HepG2 (cell line): ENCODE results near the gene COPS6. TPM values are rescaled to one million over a fixed set of nuclear protein-coding genes. Genes with fewer than 3 reads are reported as not detected.

Source experiments
- BCL6 ChIP-seq: IDR thresholded peaks from 2 replicates; pipeline ENCODE4 v1.6.1; 2016; ENCODE audit warnings: missing genetic modification reagents, missing compliant biosample characterization
- EHMT2 ChIP-seq: fragments of 200-600 bp; sonication (generic); IDR thresholded peaks from 2 replicates; pipeline ENCODE4 v1.7.0; 2017; ENCODE audit warnings: antibody characterized with exemption, low read depth, low read length, borderline replicate concordance
- ELF4 ChIP-seq: sonication (generic); formaldehyde crosslinking; IDR thresholded peaks from 2 replicates; pipeline ENCODE4 v1.5.0; 2020; ENCODE audit warnings: missing genetic modification reagents, mild to moderate bottlenecking, moderate library complexity, borderline replicate concordance
- EZH2 ChIP-seq: conservative IDR thresholded peaks from 2 replicates; pipeline ENCODE4 v1.6.1; 2012; ENCODE audit warnings: mild to moderate bottlenecking, low read depth, low read length, moderate library complexity
- JUNB ChIP-seq: sonication (generic); formaldehyde crosslinking; IDR thresholded peaks from 2 replicates; pipeline ENCODE4 v1.8.0; 2022; ENCODE audit warnings: missing genetic modification reagents, mild to moderate bottlenecking, borderline replicate concordance
- KDM1A ChIP-seq: IDR thresholded peaks from 2 replicates; pipeline ENCODE4 v1.6.1; 2016; ENCODE audit warnings: missing compliant biosample characterization
- MED1 ChIP-seq: sonication (generic); formaldehyde crosslinking; IDR thresholded peaks from 2 replicates; pipeline ENCODE4 v1.4.0; 2020; ENCODE audit warnings: missing genetic modification reagents
- NR2F1 ChIP-seq, 2 experiments: fragments of 450-650 bp in 1 of 2; formaldehyde crosslinking in 1 of 2; IDR thresholded peaks; 2 replicates each; pipeline versions ENCODE4 v1.5.0 to v1.6.1; 2016 to 2020; ENCODE audit warnings: mild to moderate bottlenecking in 1 of 2, missing compliant biosample characterization in 1 of 2, missing genetic modification reagents in 1 of 2, moderate library complexity in 1 of 2
- PITX1 ChIP-seq: sonication (generic); formaldehyde crosslinking; IDR thresholded peaks from 2 replicates; pipeline ENCODE4 v1.5.1; 2020; ENCODE audit warnings: mild to moderate bottlenecking, missing genetic modification reagents
- POLR2A ChIP-seq, 2 experiments: IDR thresholded peaks; 2 replicates each; pipeline ENCODE4 v1.6.1; 2011; ENCODE audit warnings: low read depth in 2 of 2, low read length in 2 of 2, mild to moderate bottlenecking in 1 of 2, moderate library complexity in 1 of 2; ENCODE audit not compliant: insufficient read depth in 1 of 2
- RAD21 ChIP-seq: fragments of 450-650 bp; formaldehyde crosslinking; IDR thresholded peaks from 2 replicates; pipeline ENCODE4 v1.5.0; 2020; ENCODE audit warnings: mild to moderate bottlenecking
- SMAD9 ChIP-seq: sonication (generic); formaldehyde crosslinking; IDR thresholded peaks from 2 replicates; pipeline ENCODE4 v1.5.1; 2020; ENCODE audit warnings: mild to moderate bottlenecking, missing genetic modification reagents
- SRSF9 ChIP-seq: fragments of 200-400 bp; formaldehyde crosslinking; IDR thresholded peaks from 2 replicates; pipeline ENCODE4 v1.6.1; 2018; ENCODE audit warnings: borderline replicate concordance, mild to moderate bottlenecking, low read depth, low read length; ENCODE audit not compliant: insufficient read depth, poor library complexity, severe bottlenecking
- TAF1 ChIP-seq: sonication (generic); formaldehyde crosslinking; IDR thresholded peaks from 2 replicates; pipeline ENCODE4 v1.4.0; 2020; ENCODE audit warnings: missing genetic modification reagents
- TBX2 ChIP-seq: sonication (generic); formaldehyde crosslinking; IDR thresholded peaks from 2 replicates; pipeline ENCODE4 v1.5.0; 2020; ENCODE audit warnings: missing genetic modification reagents, mild to moderate bottlenecking, borderline replicate concordance
- XBP1 ChIP-seq: sonication (generic); formaldehyde crosslinking; IDR thresholded peaks from 2 replicates; pipeline ENCODE4 v1.5.0; 2020; ENCODE audit warnings: missing genetic modification reagents
- ZC3H13 ChIP-seq: sonication (generic); formaldehyde crosslinking; IDR thresholded peaks from 2 replicates; pipeline ENCODE4 v1.8.1; 2023; ENCODE audit warnings: mild to moderate bottlenecking, missing genetic modification reagents, moderate library complexity
- ZMAT3 ChIP-seq: sonication (generic); formaldehyde crosslinking; conservative IDR thresholded peaks from 2 replicates; pipeline ENCODE4 v1.7.0; 2021; ENCODE audit warnings: missing genetic modification reagents
- ZNF382 ChIP-seq: sonication (generic); formaldehyde crosslinking; IDR thresholded peaks from 2 replicates; pipeline ENCODE4 v1.5.0; 2020; ENCODE audit warnings: missing genetic modification reagents, mild to moderate bottlenecking, borderline replicate concordance
- ZNF616 ChIP-seq: sonication (generic); formaldehyde crosslinking; IDR thresholded peaks from 2 replicates; pipeline ENCODE4 v1.5.0; 2020; ENCODE audit warnings: low read depth, mild to moderate bottlenecking, missing genetic modification reagents
- ZNF768 ChIP-seq: sonication (generic); formaldehyde crosslinking; IDR thresholded peaks from 2 replicates; pipeline ENCODE4 v1.4.0; 2020; ENCODE audit warnings: missing genetic modification reagents
- polyA plus RNA-seq, 8 experiments: library from polyadenylated mRNA; depleted of rRNA in 3 of 8; stranded (reverse) in 7 of 8; unstranded in 1 of 8; fragments of >200 nt; fragmentation: Illumina TruSeq in 4 of 8; extraction: Trizol in 4 of 8; gene quantifications; 2 replicates each; pipeline versions ENCODE4 v1.2.1 to v1.2.3, GENCODE V29; 2011 to 2016; ENCODE audit warnings: low read depth in 4 of 8, missing spikeins in 1 of 8, mixed read lengths in 1 of 8; ENCODE audit not compliant: insufficient read depth in 1 of 8
- total RNA-seq, 5 experiments: library from RNA; depleted of rRNA; stranded (reverse); fragments of >200 nt; fragmentation: Illumina TruSeq; extraction: Trizol; gene quantifications; 2 replicates each; pipeline ENCODE4 v1.2.3, GENCODE V29; 2016; ENCODE audit warnings: low read depth in 1 of 5
- TF ChIP-seq, protein P1 (sequence below): sonication (generic); formaldehyde crosslinking; IDR thresholded peaks from 2 replicates; pipeline ENCODE4 v1.4.0; 2020; ENCODE audit warnings: low read depth, missing genetic modification reagents
- TF ChIP-seq, protein P2 (sequence below): sonication (generic); formaldehyde crosslinking; IDR thresholded peaks from 2 replicates; pipeline ENCODE4 v1.4.0; 2020; ENCODE audit warnings: missing genetic modification reagents, borderline replicate concordance

COPS6 gene
- total and polyA plus RNA-seq, 2 of the 13 experiments (the other 11 are each of a cell fraction or from before 2014, with no cell fraction given) = 33.4 to 117 TPM

- TF ChIP-seq MED1 (CRISPR knock-in tag) (peak; percentile 92), TAF1 (CRISPR knock-in tag) (peak; percentile 90), EZH2 (no peak), ZC3H13 (CRISPR knock-in tag) (peak; percentile 92; the same call in 1 of the 2 replicates), ZNF616 (peak; percentile 88), ZMAT3 (CRISPR knock-in tag) (peak; percentile 91; the same call in 1 of the 2 replicates), POLR2A (IDR thresholded peaks at IDR 0.05; ENCODE audit: insufficient read depth in 1 of 2, low read depth in 2 of 2, low read length in 2 of 2) (peak; percentile 87 to 91), SRSF9 (no peak), EHMT2 (no peak), TBX2 (CRISPR knock-in tag) (peak; percentile 88), ZNF382 (no peak), RAD21 (peak; percentile 90), KDM1A (CRISPR knock-in tag) (0 out of 2 replicates have a peak, but pooled peaks have one; percentile 8), NR2F1 (CRISPR knock-in tag; IDR thresholded peaks at IDR 0.05) (peak in 1 of 2 experiments; percentile 31; a peak in 1 of 4 replicates), JUNB (peak; percentile 30; the same call in 1 of the 2 replicates), XBP1 (peak; percentile 95; the same call in 1 of the 2 replicates), PITX1 (CRISPR knock-in tag) (peak; percentile 38), BCL6 (CRISPR knock-in tag) (peak; percentile 99), ELF4 (0 out of 2 replicates have a peak, but pooled peaks have one; percentile 29), ZNF768 (CRISPR knock-in tag) (peak; percentile 53; the same call in 1 of the 2 replicates), SMAD9 (no peak)
- TF ChIP-seq, protein P1, sequence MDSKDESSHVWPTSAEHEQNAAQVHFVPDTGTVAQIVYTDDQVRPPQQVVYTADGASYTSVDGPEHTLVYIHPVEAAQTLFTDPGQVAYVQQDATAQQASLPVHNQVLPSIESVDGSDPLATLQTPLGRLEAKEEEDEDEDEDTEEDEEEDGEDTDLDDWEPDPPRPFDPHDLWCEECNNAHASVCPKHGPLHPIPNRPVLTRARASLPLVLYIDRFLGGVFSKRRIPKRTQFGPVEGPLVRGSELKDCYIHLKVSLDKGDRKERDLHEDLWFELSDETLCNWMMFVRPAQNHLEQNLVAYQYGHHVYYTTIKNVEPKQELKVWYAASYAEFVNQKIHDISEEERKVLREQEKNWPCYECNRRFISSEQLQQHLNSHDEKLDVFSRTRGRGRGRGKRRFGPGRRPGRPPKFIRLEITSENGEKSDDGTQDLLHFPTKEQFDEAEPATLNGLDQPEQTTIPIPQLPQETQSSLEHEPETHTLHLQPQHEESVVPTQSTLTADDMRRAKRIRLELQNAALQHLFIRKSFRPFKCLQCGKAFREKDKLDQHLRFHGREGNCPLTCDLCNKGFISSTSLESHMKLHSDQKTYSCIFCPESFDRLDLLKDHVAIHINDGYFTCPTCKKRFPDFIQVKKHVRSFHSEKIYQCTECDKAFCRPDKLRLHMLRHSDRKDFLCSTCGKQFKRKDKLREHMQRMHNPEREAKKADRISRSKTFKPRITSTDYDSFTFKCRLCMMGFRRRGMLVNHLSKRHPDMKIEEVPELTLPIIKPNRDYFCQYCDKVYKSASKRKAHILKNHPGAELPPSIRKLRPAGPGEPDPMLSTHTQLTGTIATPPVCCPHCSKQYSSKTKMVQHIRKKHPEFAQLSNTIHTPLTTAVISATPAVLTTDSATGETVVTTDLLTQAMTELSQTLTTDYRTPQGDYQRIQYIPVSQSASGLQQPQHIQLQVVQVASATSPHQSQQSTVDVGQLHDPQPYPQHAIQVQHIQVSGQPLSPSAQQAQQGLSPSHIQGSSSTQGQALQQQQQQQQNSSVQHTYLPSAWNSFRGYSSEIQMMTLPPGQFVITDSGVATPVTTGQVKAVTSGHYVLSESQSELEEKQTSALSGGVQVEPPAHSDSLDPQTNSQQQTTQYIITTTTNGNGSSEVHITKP (CRISPR knock-in tag) = peak; percentile 85
- TF ChIP-seq, protein P2, sequence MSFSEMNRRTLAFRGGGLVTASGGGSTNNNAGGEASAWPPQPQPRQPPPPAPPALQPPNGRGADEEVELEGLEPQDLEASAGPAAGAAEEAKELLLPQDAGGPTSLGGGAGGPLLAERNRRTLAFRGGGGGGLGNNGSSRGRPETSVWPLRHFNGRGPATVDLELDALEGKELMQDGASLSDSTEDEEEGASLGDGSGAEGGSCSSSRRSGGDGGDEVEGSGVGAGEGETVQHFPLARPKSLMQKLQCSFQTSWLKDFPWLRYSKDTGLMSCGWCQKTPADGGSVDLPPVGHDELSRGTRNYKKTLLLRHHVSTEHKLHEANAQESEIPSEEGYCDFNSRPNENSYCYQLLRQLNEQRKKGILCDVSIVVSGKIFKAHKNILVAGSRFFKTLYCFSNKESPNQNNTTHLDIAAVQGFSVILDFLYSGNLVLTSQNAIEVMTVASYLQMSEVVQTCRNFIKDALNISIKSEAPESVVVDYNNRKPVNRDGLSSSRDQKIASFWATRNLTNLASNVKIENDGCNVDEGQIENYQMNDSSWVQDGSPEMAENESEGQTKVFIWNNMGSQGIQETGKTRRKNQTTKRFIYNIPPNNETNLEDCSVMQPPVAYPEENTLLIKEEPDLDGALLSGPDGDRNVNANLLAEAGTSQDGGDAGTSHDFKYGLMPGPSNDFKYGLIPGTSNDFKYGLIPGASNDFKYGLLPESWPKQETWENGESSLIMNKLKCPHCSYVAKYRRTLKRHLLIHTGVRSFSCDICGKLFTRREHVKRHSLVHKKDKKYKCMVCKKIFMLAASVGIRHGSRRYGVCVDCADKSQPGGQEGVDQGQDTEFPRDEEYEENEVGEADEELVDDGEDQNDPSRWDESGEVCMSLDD (CRISPR knock-in tag) = peak; percentile 95
These were observed 7.2 kb upstream of the COPS6 start, which contains the start of gene ZNF3 (continued) for GRCh38 chr7:100081535-100082102.
